MM.1S (cell line): ENCODE data around the gene ABHD16B.
"Not testable (repeated sequence)": the region's sequence is repeated elsewhere in the genome, so short reads cannot be mapped to it uniquely, and the experiment has no call there.

Experiments
- CTCF ChIP-seq: fragments of 300-600 bp; sonication (generic); IDR thresholded peaks from 2 replicates; pipeline ENCODE4 v1.5.1; 2016; ENCODE audit warnings: antibody characterized with exemption, low read length, mixed read lengths
- EZH2 ChIP-seq: fragments of 300-600 bp; sonication (generic); optimal IDR thresholded peaks from 2 replicates; pipeline ENCODE3; 2017; ENCODE audit warnings: low read depth, mild to moderate bottlenecking, antibody characterized with exemption, low read length, mixed read lengths
- EZH2phosphoT487 ChIP-seq: fragments of 300-600 bp; sonication (generic); IDR thresholded peaks from 2 replicates; pipeline ENCODE4 v1.6.1; 2018; ENCODE audit warnings: antibody characterized with exemption, low read length

DNA sequence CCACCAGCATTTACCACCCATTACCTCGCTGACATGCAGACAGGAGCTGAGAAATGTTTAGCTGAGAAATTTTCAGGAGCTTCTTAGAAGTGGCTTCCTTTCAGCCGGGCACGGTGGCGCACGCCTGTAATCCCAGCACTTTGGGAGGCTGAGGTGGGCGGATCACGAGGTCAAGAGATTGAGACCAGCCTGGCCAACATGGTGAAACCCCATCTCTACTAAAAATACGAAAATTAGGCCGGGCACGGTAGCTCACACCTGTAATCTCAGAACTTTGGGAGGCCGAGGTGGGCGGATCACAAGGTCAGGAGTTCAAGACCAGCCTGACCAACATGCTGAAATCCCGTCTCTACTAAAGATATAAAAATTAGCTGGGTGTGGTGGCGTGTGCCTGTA lies 9.8 kb upstream of the ABHD16B start:
- TF ChIP-seq CTCF, EZH2, EZH2phosphoT487: not testable (repeated sequence)
